GM12878 (cell line): ENCODE measurements around the gene RNF44.

Experiments used
- CBX5 ChIP-seq: sonication (generic); IDR thresholded peaks from 2 replicates; pipeline ENCODE4 v1.6.1; 2016; ENCODE audit warnings: low read depth, moderate library complexity, mild to moderate bottlenecking, inconsistent platforms
- CTCF ChIP-seq, 3 experiments: IDR thresholded peaks in 2 of 3; conservative IDR thresholded peaks in 1 of 3; 2 replicates each; pipeline ENCODE4 v1.5.1; 2011; ENCODE audit warnings: low read depth in 3 of 3, low read length in 3 of 3, mild to moderate bottlenecking in 3 of 3, control low read depth in 2 of 3, moderate library complexity in 2 of 3, inconsistent platforms in 1 of 3, mixed read lengths in 1 of 3; ENCODE audit not compliant: control insufficient read depth in 2 of 3, insufficient read depth in 1 of 3; ENCODE audit errors: extremely low read depth in 1 of 3
- EZH2 ChIP-seq: IDR thresholded peaks from 2 replicates; pipeline ENCODE4 v1.6.1; 2012; ENCODE audit warnings: low read depth, mild to moderate bottlenecking, control low read depth, inconsistent platforms, low read length, borderline replicate concordance; ENCODE audit not compliant: control insufficient read depth
- FOXM1 ChIP-seq: IDR thresholded peaks from 2 replicates; pipeline ENCODE4 v1.6.1; 2012; ENCODE audit warnings: low read depth, mild to moderate bottlenecking, inconsistent platforms, low read length, moderate library complexity
- HDAC2 ChIP-seq: fragments of 200-600 bp; sonication (generic); IDR thresholded peaks from 2 replicates; pipeline ENCODE4 v1.6.1; 2017
- MXI1 ChIP-seq: fragments of 150-350 bp; IDR thresholded peaks from 2 replicates; pipeline ENCODE4 v1.6.1; 2011; ENCODE audit warnings: low read depth, mild to moderate bottlenecking, inconsistent platforms, low read length, improper control_type of control experiment
- PML ChIP-seq: IDR thresholded peaks from 2 replicates; pipeline ENCODE4 v1.6.1; 2012; ENCODE audit warnings: low read length, inconsistent platforms
- POLR2AphosphoS5 ChIP-seq: IDR thresholded peaks from 2 replicates; pipeline ENCODE4 v1.6.1; 2011; ENCODE audit warnings: mild to moderate bottlenecking, low read length, inconsistent platforms
- REST ChIP-seq: IDR thresholded peaks from 2 replicates; pipeline ENCODE4 v1.6.1; 2012; ENCODE audit warnings: mild to moderate bottlenecking, low read depth, low read length
- TAF1 ChIP-seq: IDR thresholded peaks from 2 replicates; pipeline ENCODE4 v1.6.1; 2011; ENCODE audit warnings: mild to moderate bottlenecking, low read depth, low read length, borderline replicate concordance
- TBL1XR1 ChIP-seq: IDR thresholded peaks from 2 replicates; pipeline ENCODE4 v1.6.1; 2012; ENCODE audit warnings: low read depth, low read length, improper control_type of control experiment
- TCF7 ChIP-seq: IDR thresholded peaks from 2 replicates; pipeline ENCODE4 v1.6.1; 2014; ENCODE audit warnings: antibody characterized with exemption, borderline replicate concordance

GRCh38 chr5:176557846-176558245, 20.6 kb upstream of the RNF44 start:
- TF ChIP-seq EZH2 (no peak), MXI1 (no peak), REST (no peak), CBX5 (no peak), POLR2AphosphoS5 (no peak), TBL1XR1 (no peak), PML (no peak), CTCF (IDR thresholded peaks at IDR 0.05 in 2 of 3, conservative IDR thresholded peaks at IDR 0.05 in 1 of 3; ENCODE audit: control insufficient read depth in 2 of 3, extremely low read depth in 1 of 3, insufficient read depth in 1 of 3, low read depth in 3 of 3, low read length in 3 of 3) (no peak), TCF7 (no peak), FOXM1 (no peak), TAF1 (no peak), HDAC2 (no peak)
